GM18505 (cell line): Measurements from ENCODE around the gene IDUA.

Experiments used
- ATAC-seq: cut with Tn5 transposase; IDR thresholded peaks from one replicate; pipeline ENCODE4 v1.9.1; 2021; ENCODE audit not compliant: unreplicated experiment
- POLR2A ChIP-seq: IDR thresholded peaks from 4 replicates; pipeline ENCODE4 v1.6.1; 2011; ENCODE audit warnings: borderline replicate concordance; ENCODE audit not compliant: insufficient read depth, insufficient read length; ENCODE audit errors: extremely low read depth

Gene IDUA

GRCh38 chr4:1031956-1032795 is 45.3 kb downstream of the IDUA start:
- no peak for ATAC-seq
- TF ChIP-seq POLR2A = no peak

- ATAC-seq = no peak
- no peak for TF ChIP-seq POLR2A
Measured at GRCh38 chr4:1032861-1033260, 46.0 kb downstream of the IDUA start.

- TF ChIP-seq POLR2A = no peak
- no peak for ATAC-seq
Measured at GRCh38 chr4:1033840-1034551, 47.2 kb downstream of the IDUA start.

GRCh38 chr4:1035510-1035909 is 48.7 kb downstream of the IDUA start:
- no peak for ATAC-seq
- no peak for TF ChIP-seq POLR2A

DNA sequence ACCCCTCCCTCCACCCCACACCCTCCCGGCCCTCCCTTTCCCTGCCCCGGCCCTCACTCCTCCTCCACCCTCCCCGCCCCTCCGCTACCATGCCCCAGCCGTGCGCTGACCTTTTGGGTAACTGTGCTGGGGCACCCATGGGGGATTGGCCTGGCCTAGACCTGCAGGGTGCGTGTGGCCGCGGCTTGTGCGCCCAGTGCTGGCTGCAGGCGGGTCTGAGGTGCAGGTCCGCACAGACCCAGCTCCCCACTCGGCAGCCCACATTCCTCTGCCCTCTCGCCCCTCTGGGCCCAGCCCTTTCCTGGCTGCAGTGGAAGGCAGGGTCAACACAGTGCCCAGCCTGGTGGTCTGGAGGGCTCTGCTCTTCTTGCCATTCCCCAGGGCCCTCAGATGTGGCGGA is 49.3 kb downstream of the IDUA start:
- TF ChIP-seq POLR2A = no peak
- ATAC-seq = no peak

- no peak for ATAC-seq
- no peak for TF ChIP-seq POLR2A
Measured at GRCh38 chr4:1036976-1037810, 50.3 kb downstream of the IDUA start.

GRCh38 chr4:1038948-1039492 is 52.2 kb downstream of the IDUA start:
- TF ChIP-seq POLR2A = no peak
- no peak for ATAC-seq

DNA sequence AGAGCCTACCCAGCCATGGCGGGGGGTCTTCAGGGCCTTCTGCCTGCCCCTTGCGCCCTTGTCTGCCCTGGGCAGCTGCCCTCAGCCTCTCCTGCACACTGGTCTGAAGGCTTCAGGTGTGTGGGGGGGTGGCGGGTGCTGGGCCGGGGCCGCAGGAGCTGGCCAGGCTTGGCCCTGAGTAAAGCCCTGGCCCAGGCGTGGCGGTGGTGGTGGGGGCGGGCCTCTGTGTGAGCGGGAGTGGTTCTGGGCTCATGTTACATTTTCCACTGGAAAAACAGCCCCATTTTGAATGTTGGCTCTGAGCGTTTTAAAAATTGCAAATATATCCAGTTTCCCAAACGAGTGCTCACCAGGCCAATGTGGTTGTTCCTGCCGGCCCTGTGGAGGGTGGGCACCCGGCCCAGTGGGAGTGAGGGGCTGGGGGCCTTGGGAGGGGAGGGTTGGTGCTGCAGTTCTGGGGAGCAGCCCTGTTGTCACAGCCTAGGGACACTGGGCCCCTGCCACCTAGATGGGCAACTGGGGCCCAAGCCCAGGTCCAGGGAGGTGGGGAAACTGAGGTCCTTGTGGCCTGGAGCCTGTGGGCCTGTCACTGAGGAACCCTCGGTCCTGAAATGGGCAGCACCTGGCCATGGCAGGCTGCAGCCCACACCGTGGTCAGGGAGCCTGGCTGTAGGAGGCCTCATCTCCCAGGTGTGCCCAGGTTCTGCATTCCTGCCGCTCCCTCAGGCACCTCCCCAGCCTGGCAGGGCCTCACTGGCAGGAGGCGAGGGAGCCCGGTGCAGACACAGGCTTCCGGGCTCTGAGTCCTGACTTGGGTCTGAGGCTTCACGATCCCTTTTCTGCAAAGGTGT is 52.9 kb downstream of the IDUA start:
- no peak for TF ChIP-seq POLR2A
- no peak for ATAC-seq

DNA sequence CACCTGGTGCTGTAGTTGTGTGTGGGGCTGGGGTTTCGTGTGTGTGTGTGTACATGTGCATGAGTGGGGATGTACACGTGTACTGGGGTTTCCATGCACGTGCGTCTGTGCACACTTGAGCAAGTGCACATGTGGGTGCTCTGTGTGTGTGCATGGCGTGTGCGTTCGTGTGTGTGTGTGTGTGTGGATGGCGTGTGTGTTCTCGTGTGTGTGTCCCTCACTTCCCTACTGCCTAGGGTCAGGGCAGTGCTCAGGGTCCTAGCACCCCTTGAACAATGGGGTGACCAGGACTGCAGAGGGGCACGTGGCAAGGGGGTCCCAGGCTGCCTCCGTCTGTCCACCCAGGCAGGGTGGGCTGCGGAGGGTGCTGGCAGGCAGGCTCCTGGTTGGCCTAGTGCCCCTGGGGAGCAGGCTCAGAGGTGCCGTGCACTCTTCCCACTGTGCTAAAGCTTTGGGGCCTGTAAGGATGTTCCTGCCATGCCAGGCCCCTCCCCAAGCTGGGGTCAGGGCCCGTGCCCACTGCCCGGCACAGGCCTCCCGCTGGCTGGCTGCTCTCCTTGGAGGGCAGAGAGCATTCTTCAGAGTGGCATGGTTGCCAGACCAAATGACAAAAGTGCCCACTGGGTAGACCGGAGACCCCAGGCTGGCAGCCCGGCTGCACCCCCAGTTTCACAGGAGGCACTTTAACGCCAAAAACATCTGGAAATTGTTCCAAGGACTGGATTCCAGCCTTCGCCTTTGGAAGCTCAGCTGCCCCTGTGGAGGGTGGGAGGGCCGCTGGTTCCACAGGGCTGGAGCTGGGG is 53.7 kb downstream of the IDUA start:
- no peak for TF ChIP-seq POLR2A
- no peak for ATAC-seq

DNA sequence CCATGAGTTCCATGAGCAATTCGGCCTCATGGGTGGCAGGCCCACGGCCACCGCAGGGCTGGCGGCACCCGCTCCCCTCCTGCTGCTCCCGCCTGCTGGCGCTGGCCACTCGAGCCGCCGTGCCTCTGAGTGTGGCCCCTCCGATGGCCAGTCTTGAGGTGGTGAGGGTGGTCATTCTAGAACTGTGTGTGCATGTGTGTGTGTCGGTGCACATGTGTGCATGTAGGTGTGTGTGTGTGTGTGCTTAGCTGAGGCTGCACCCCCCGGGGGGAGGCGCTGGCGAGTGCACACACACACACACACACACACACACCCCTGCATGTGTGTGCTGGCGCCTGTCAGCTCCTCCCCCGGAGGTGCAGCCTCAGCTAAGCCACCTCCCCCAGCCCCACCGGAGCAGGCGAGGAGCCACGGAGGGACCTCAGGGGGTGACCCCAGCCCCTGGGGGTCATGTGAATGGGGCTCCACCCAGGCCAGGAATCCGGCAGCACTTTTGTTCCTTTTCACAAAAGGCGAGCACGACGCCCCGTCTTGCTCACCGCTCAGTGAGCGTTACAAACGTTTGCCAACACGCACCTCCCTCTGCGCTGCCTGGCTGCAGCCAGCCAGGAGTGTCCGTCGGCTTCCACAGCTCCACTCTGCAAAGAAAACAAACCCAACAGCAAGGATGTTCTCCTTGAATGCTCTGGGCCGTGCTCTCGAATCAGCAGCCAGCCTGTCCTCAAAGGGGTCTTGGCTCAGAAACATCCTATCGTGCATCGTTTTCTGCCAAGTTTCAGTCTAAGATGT is 54.5 kb downstream of the IDUA start:
- ATAC-seq = no peak
- no peak for TF ChIP-seq POLR2A

- no peak for TF ChIP-seq POLR2A
- no peak for ATAC-seq
Measured at GRCh38 chr4:1041936-1042330, 55.1 kb downstream of the IDUA start.
